Limb (tissue), 2 donors: ENCODE results near the gene SEC16A.
"Not testable (repeated sequence)": the region's sequence is repeated elsewhere in the genome, so short reads cannot be mapped to it uniquely, and the experiment has no call there.

Experiments used
- DNase-seq, 2 donors: peaks; one replicate each; pipeline ENCODE4 v3.0.0-alpha.2; 2016; ENCODE audit errors: extremely low spot score in 2 of 2

The SEC16A gene

GRCh38 chr9:136439481-136440408, 43.1 kb downstream of the SEC16A start, which contains the start of gene INPP5E:
Gene INPP5E (minus strand): TSS chr9:136439845. CDS start chr9:136439419, 426 bp downstream.
- DNase-seq, result peak; percentile 53 to 93

GRCh38 chr9:136438548-136439480, 44.0 kb downstream of the SEC16A start:
- DNase-seq, result peak in 1 of 2 donors; percentile 54

- DNase-seq, result no peak
Measured at GRCh38 chr9:136437839-136438547, 44.8 kb downstream of the SEC16A start.

GRCh38 chr9:136437430-136437829, 45.4 kb downstream of the SEC16A start:
- no peak for DNase-seq

- no peak for DNase-seq
Measured at GRCh38 chr9:136436055-136436634, 46.7 kb downstream of the SEC16A start.

GRCh38 chr9:136434580-136435169, 48.2 kb downstream of the SEC16A start:
- DNase-seq, result no peak

- no peak for DNase-seq
Measured at GRCh38 chr9:136433849-136434579, 48.8 kb downstream of the SEC16A start.

GRCh38 chr9:136433043-136433715, 49.7 kb downstream of the SEC16A start:
- DNase-seq, result no peak

- DNase-seq, result no peak
Measured at GRCh38 chr9:136432591-136432990, 50.2 kb downstream of the SEC16A start.

GRCh38 chr9:136431782-136432350, 51.0 kb downstream of the SEC16A start:
- no peak for DNase-seq

- no peak for DNase-seq
Measured at GRCh38 chr9:136430588-136431234, 52.1 kb downstream of the SEC16A start.

GRCh38 chr9:136429683-136430491, 53.0 kb downstream of the SEC16A start:
- DNase-seq, result no peak

- DNase-seq, result no peak
Measured at GRCh38 chr9:136429075-136429628, 53.7 kb downstream of the SEC16A start.

GRCh38 chr9:136426787-136427186, 56.1 kb downstream of the SEC16A start:
- DNase-seq, result no peak

- DNase-seq, result not testable (repeated sequence)
Measured at GRCh38 chr9:136425367-136425766, 57.5 kb downstream of the SEC16A start.

- DNase-seq, result no peak
Measured at GRCh38 chr9:136424750-136425362, 58.0 kb downstream of the SEC16A start.
